Measurements from ENCODE around the gene INPP5A.
"Not testable (repeated sequence)": the region's sequence is repeated elsewhere in the genome, so short reads cannot be mapped to it uniquely, and the experiment has no call there.

Gene INPP5A

GRCh38 chr10:132811891-132812481 is 274.4 kb downstream of the INPP5A start:
- H3K27ac ChIP-seq = no peak overlapping the region
- DNase-seq (ENCODE audit: low read depth, low spot score) = no peak

GRCh38 chr10:132812520-132812919 is 274.9 kb downstream of the INPP5A start:
- H3K27ac ChIP-seq = no peak overlapping the region
- no peak for DNase-seq (ENCODE audit: low read depth, low spot score)

- H3K27ac ChIP-seq = no peak overlapping the region
- DNase-seq (ENCODE audit: low read depth, low spot score) = no peak
Measured at GRCh38 chr10:132813001-132813401, 275.4 kb downstream of the INPP5A start.

GRCh38 chr10:132813560-132814468 is 276.2 kb downstream of the INPP5A start:
- no peak overlapping the region for H3K27ac ChIP-seq
- DNase-seq (ENCODE audit: low read depth, low spot score) = no peak

GRCh38 chr10:132814469-132814856 is 276.9 kb downstream of the INPP5A start:
- H3K27ac ChIP-seq = no peak overlapping the region
- DNase-seq (ENCODE audit: low read depth, low spot score) = no peak

GRCh38 chr10:132815168-132815857 is 277.7 kb downstream of the INPP5A start:
- no peak for DNase-seq (ENCODE audit: low read depth, low spot score)
- H3K27ac ChIP-seq = no peak overlapping the region

GRCh38 chr10:132816718-132817117 is 279.1 kb downstream of the INPP5A start:
- no peak for DNase-seq (ENCODE audit: low read depth, low spot score)
- no peak overlapping the region for H3K27ac ChIP-seq

- H3K27ac ChIP-seq = no peak overlapping the region
- no peak for DNase-seq (ENCODE audit: low read depth, low spot score)
Measured at GRCh38 chr10:132817701-132818211, 280.2 kb downstream of the INPP5A start.

- no peak for DNase-seq (ENCODE audit: low read depth, low spot score)
Measured at GRCh38 chr10:132820056-132820455, 282.5 kb downstream of the INPP5A start.

GRCh38 chr10:132825783-132826523 is 288.4 kb downstream of the INPP5A start:
- H3K27ac ChIP-seq; DNase-seq (ENCODE audit: low read depth, low spot score): not testable (repeated sequence)

More at GRCh38 chr10:132820056-132820455, 282.5 kb downstream of the INPP5A start:
- H3K27ac ChIP-seq = no peak overlapping the region

- no peak overlapping the region for H3K27ac ChIP-seq
- DNase-seq (ENCODE audit: low read depth, low spot score) = no peak
Measured at GRCh38 chr10:132826524-132827422, 289.2 kb downstream of the INPP5A start.

GRCh38 chr10:132827423-132827789 is 289.8 kb downstream of the INPP5A start:
- H3K27ac ChIP-seq = no peak overlapping the region
- no peak for DNase-seq (ENCODE audit: low read depth, low spot score)

- DNase-seq (ENCODE audit: low read depth, low spot score) = no peak
- no peak overlapping the region for H3K27ac ChIP-seq
Measured at GRCh38 chr10:132827861-132828539, 290.4 kb downstream of the INPP5A start.

GRCh38 chr10:132828681-132829080 is 291.1 kb downstream of the INPP5A start:
- DNase-seq (ENCODE audit: low read depth, low spot score) = no peak
- no peak overlapping the region for H3K27ac ChIP-seq

GRCh38 chr10:132829403-132829802 is 291.8 kb downstream of the INPP5A start:
- H3K27ac ChIP-seq = no peak overlapping the region

GRCh38 chr10:132832186-132832969 is 294.8 kb downstream of the INPP5A start:
- no peak overlapping the region for H3K27ac ChIP-seq
- DNase-seq (ENCODE audit: low read depth, low spot score) = no peak

More at GRCh38 chr10:132829403-132829802, 291.8 kb downstream of the INPP5A start:
- no peak for DNase-seq (ENCODE audit: low read depth, low spot score)
